ENCODE data around the gene PTP4A2.

PTP4A2 gene

GRCh38 chr1:31859044-31859443 lies 79.1 kb downstream of the PTP4A2 start:
- no peak for DNase-seq (ENCODE audit: low read depth)

GRCh38 chr1:31857863-31858262 lies 80.3 kb downstream of the PTP4A2 start:
- no peak for DNase-seq (ENCODE audit: low read depth)

All from fibroblast of the conjunctiva (primary cell).